ENCODE results near the gene LIN7C.
"Not testable (repeated sequence)": the region's sequence is repeated elsewhere in the genome, so short reads cannot be mapped to it uniquely, and the experiment has no call there.

The LIN7C gene

GRCh38 chr11:27456795-27457329, 49.7 kb downstream of the LIN7C start:
- no peak for DNase-seq (ENCODE audit: low spot score)
- in situ Hi-C loops (cut with MboI; ENCODE audit: low sequenced_read_pairs, unreplicated experiment) = no loop called here
- TF ChIP-seq CTCF (IDR thresholded peaks at IDR 0.05; ENCODE audit: borderline replicate concordance, control extremely low read depth, extremely low read depth, insufficient read depth, missing control alignments) = no peak

DNA sequence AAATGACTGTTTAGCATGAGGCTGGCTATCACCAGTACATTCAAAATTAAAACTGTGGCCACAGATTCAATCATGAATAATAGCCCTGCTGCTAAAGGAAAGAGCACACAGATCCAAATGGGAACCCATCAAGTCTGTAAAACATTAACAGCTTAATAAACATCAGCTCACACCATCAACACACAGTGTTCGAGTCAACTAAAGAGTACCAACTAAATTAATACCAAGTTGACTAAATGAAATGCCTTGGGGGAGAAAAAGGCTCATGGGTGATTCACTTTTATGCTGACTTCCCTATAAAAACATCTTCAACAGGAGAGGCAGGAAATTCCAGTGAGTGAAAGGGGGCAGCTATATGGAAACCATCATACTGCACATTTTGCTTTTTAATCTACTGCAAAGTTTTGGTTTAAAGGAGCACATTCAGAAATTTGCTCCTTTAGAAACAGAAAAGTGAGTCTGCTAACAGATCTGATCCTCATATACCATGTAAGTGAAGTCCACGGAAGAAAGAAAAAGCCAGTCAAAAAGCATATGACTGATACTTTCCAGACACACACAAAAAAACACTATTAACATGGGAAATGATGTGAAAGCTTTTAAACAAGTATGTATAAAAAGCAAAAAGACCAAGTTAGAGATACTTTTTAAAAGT, 50.3 kb downstream of the LIN7C start:
- no peak for TF ChIP-seq CTCF (IDR thresholded peaks at IDR 0.05; ENCODE audit: borderline replicate concordance, control extremely low read depth, extremely low read depth, insufficient read depth, missing control alignments)
- in situ Hi-C loops (cut with MboI; ENCODE audit: low sequenced_read_pairs, unreplicated experiment) = no loop called here
- DNase-seq (ENCODE audit: low spot score) = no peak

- in situ Hi-C loops (cut with MboI; ENCODE audit: low sequenced_read_pairs, unreplicated experiment) = no loop called here
- TF ChIP-seq CTCF (IDR thresholded peaks at IDR 0.05; ENCODE audit: borderline replicate concordance, control extremely low read depth, extremely low read depth, insufficient read depth, missing control alignments) = no peak
- DNase-seq (ENCODE audit: low spot score) = no peak
These were observed 50.9 kb downstream of the LIN7C start for GRCh38 chr11:27455667-27456066.

DNA sequence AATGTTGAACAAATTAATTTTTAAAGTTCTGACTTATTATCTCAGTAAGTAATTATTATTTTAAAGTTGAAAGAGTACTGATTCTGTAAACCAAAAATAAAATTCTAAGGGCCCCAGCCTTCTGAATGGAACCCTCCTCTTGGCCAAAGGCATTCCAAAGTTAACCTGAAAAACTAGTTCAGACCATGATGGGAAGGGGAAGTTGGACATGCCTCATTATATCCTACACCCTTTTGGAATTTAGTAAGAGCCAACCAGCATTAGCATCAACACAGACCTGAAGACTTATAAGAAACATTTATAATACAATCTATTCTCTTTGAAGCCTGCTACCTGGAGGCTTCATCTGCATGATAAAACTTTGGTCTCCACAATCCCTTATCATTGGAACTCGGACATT, 52.9 kb downstream of the LIN7C start:
- in situ Hi-C loops (cut with MboI; ENCODE audit: low sequenced_read_pairs, unreplicated experiment) = no loop called here
- no peak for DNase-seq (ENCODE audit: low spot score)
- no peak for TF ChIP-seq CTCF (IDR thresholded peaks at IDR 0.05; ENCODE audit: borderline replicate concordance, control extremely low read depth, extremely low read depth, insufficient read depth, missing control alignments)

- in situ Hi-C loops (cut with MboI; ENCODE audit: low sequenced_read_pairs, unreplicated experiment) = no loop called here
- no peak for DNase-seq (ENCODE audit: low spot score)
- TF ChIP-seq CTCF (IDR thresholded peaks at IDR 0.05; ENCODE audit: borderline replicate concordance, control extremely low read depth, extremely low read depth, insufficient read depth, missing control alignments) = no peak
These were observed 54.4 kb downstream of the LIN7C start for GRCh38 chr11:27452147-27452546.

DNA sequence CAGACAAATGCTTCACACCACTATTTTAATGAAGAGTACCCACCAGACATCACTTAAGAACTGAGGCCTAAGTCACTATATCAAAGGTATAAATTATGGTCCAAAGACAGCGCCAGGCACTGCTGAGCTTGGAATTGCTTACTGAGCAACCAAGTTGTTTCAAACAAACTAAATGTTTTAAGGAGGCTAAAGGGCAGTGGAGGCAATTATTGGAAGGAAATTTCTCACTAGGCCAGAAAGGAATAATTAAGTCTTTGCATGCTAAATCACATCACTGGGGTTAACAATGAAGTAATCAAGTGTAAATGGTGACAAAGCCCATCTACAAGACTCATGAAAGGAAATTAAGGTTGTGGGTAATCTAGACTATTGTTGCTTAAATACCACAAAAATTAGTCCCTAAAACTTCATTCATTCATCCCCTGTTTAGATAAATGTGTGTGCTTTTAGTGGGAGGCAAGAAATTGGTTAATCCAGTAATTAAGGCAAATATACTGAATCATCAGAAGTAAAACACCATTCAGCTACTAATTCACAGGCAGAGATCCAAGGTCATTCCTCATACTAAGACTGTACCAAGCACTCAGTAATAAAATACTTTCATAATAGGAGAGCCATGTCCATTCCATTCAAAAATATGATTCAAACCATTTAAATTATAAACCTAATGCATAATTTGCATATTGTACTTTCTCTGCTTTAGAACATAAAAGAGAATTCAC, 55.2 kb downstream of the LIN7C start:
- TF ChIP-seq CTCF (IDR thresholded peaks at IDR 0.05; ENCODE audit: borderline replicate concordance, control extremely low read depth, extremely low read depth, insufficient read depth, missing control alignments) = no peak
- in situ Hi-C loops (cut with MboI; ENCODE audit: low sequenced_read_pairs, unreplicated experiment) = no loop called here
- no peak for DNase-seq (ENCODE audit: low spot score)

DNA sequence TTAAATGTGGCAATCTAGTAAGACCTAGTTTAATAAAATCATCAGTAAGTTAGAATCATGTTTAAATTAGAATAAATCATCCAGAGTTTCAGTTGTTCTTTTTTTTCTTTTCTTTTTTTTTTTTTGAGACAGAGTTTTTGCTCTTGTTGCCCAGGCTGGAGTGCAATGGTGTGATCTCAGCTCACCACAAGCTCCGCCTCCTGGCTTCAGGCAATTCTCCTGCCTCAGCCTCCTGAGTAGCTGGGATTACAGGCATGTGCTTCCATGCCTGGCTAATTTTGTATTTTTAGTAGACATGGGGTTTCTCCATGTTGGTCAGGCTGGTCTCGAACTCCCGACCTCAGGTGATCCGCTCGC, 58.4 kb downstream of the LIN7C start:
- not testable (repeated sequence) for DNase-seq (ENCODE audit: low spot score)

More for the DNA sequence above, 58.4 kb downstream of the LIN7C start:
- in situ Hi-C loops (cut with MboI; ENCODE audit: low sequenced_read_pairs, unreplicated experiment) = not testable (repeated sequence)

Data from GM13976 (cell line).